Superior temporal gyrus (tissue), 1 donor: ENCODE data around the gene KRTAP25-1.

ENCODE experiments used
- DNase-seq: peaks from one replicate; pipeline ENCODE4 v3.0.0-alpha.2; 2016; ENCODE audit errors: extremely low spot score

Gene KRTAP25-1

GRCh38 chr21:30249936-30250335, 39.4 kb downstream of the KRTAP25-1 start:
- no peak for DNase-seq

DNA sequence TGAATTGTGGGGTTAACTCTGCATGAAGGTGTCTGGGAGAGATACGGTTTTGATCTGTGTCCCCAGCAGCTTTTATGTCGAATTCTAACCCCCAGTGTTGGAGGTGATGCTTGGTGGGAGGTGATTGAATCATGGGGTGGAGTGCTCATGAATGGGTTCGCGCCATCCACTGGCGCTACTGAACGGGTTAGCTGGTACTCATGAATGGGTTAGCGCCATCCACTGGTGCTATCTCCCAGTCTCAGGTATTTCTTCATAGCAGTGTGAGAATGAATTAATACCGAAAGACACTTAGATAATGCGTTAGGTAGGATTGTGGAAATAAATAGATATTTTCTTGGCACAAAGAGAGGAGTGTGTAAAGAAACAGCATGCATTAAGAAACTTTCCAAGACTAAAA, 40.5 kb downstream of the KRTAP25-1 start:
- DNase-seq: no peak

DNA sequence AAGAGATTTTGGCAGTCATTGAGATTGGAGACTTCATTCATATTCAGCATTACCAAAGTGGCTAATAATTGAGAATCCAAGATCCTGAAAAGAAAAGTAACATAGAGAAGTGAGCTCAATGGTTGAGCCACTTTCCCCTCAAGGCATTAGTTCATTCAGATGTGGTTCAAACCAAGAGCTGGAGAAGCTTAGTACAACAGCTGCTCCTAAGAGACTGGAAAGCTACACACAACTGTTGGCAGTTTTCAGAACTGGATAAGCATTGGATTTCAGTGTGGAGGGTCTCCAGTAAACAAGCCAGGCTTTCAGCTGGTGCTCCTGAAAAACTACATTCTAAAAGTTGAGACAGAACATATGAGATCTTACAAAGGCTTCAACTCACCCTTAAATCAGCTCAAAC, 44.3 kb downstream of the KRTAP25-1 start:
- no peak for DNase-seq

DNA sequence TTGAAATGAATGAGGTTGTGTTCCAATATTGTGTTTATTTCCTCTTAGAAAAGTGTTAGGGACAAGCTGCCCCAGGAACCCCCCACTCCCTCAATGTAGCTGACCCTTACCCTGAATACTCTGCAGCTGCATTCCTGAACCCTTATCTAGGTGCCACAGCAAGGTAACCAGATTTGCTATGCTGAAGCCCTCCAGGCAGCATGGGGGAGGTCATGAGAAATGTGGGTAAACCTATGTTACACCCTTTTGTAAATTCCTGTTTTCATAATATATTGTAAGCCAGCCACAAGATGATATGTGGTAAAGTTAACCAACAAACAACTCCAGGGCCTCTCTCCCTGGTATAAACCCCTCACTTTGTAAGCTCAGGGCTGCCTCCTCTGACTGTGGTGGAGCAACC, 45.6 kb downstream of the KRTAP25-1 start:
- no peak for DNase-seq

DNA sequence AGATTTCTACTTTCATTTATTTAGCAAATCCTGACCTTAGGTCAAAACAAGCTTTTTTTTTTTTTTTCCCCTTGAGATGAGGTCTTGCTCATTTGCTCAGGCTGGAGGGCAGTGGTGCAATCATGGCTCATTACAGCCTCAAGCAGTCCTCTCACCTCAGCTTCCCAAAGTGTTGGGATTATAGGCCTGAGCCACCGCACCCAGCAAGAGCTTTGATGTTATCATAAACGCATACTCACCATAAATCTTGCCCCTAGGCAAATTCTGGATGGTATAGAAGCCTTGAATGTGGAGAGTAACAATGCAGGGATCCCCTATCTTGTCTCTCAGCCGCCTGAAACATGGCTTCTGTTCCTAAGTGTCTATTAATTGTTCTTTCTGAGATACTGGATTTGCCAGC, 48.7 kb downstream of the KRTAP25-1 start:
- DNase-seq: no peak
